Measurements from ENCODE around the gene PPM1E. TPM values are rescaled to one million over a fixed set of nuclear protein-coding genes. Genes with fewer than 3 reads are reported as not detected.

Gene PPM1E
- total RNA-seq, 4 donors from 2014 or later: 0.35 to 0.92 (median 0.44) TPM

GRCh38 chr17:58991718-58992331 lies 236.2 kb downstream of the PPM1E start:
- peaks cover 0 to 25% of the 10 kb centered on the region in 2 donors for H3K36me3 ChIP-seq
- H3K9me3 ChIP-seq: no peaks in the 10 kb centered on the region
- no peaks in the 10 kb centered on the region for H3K27me3 ChIP-seq
- H3K27ac ChIP-seq: no peak overlapping the region
- TF ChIP-seq, protein P1, sequence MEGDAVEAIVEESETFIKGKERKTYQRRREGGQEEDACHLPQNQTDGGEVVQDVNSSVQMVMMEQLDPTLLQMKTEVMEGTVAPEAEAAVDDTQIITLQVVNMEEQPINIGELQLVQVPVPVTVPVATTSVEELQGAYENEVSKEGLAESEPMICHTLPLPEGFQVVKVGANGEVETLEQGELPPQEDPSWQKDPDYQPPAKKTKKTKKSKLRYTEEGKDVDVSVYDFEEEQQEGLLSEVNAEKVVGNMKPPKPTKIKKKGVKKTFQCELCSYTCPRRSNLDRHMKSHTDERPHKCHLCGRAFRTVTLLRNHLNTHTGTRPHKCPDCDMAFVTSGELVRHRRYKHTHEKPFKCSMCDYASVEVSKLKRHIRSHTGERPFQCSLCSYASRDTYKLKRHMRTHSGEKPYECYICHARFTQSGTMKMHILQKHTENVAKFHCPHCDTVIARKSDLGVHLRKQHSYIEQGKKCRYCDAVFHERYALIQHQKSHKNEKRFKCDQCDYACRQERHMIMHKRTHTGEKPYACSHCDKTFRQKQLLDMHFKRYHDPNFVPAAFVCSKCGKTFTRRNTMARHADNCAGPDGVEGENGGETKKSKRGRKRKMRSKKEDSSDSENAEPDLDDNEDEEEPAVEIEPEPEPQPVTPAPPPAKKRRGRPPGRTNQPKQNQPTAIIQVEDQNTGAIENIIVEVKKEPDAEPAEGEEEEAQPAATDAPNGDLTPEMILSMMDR (IDR thresholded peaks at IDR 0.05): no peak
- TF ChIP-seq EP300 (IDR thresholded peaks at IDR 0.05) (no peak), POLR2AphosphoS5 (IDR thresholded peaks at IDR 0.05) (no peak), POLR2A (IDR thresholded peaks at IDR 0.05) (no peak)
- no peak for ATAC-seq
- H3K4me1 ChIP-seq: no peaks in the 10 kb centered on the region
- no peak overlapping the region for H3K4me3 ChIP-seq
- 80% methylated on average over 4 of the region's 4 CpGs; no CpG with 5 or more reads in 1 of the 2 donors for WGBS, 2 donors (ENCODE audit: low coverage in 1 of 2)

DNA sequence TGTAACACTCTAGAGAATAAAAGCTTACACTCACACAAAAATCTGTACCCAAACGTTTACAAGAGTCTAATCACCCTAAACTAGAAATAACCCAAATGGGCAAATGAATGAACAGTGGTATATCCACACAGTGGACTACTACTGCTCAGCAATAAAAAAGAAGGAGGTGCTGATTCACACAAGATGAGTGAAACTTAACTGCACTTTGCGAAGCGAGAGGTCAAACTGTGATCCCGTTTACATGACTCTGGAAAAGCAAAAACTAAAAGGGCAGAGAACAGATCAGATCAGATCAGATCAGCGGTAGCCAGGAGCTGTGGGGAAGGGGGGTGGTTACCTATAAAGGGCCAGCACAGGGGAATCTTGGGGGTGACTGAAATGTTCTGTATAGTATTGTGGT lies 237.7 kb downstream of the PPM1E start:
- Histone ChIP-seq H3K4me3 (no peak overlapping the region), H3K9me3 (no peaks in the 10 kb centered on the region), H3K36me3 (peaks cover 0 to 32% of the 10 kb centered on the region in 2 donors), H3K27ac (no peak overlapping the region), H3K27me3 (no peaks in the 10 kb centered on the region), H3K4me1 (no peaks in the 10 kb centered on the region)
- WGBS, 2 donors (ENCODE audit: low coverage in 1 of 2): 74 to 80% methylated on average over 5 of the region's 5 CpGs
- no peak for TF ChIP-seq POLR2AphosphoS5 (IDR thresholded peaks at IDR 0.05)
- TF ChIP-seq, protein P1 (IDR thresholded peaks at IDR 0.05): no peak
- TF ChIP-seq EP300 (IDR thresholded peaks at IDR 0.05): no peak
- no peak for TF ChIP-seq POLR2A (IDR thresholded peaks at IDR 0.05)
- no peak for ATAC-seq

- ATAC-seq: no peak
- no peaks in the 10 kb centered on the region for H3K9me3 ChIP-seq
- H3K27me3 ChIP-seq: no peaks in the 10 kb centered on the region
- no peak overlapping the region for H3K4me3 ChIP-seq
- no peak overlapping the region for H3K27ac ChIP-seq
- WGBS, 2 donors (ENCODE audit: low coverage in 1 of 2): 94 to 100% methylated on average over 3 to 7 of the region's 7 CpGs
- H3K36me3 ChIP-seq: peaks cover 0 to 52% of the 10 kb centered on the region in 2 donors
- TF ChIP-seq POLR2A (IDR thresholded peaks at IDR 0.05): no peak
- no peak for TF ChIP-seq POLR2AphosphoS5 (IDR thresholded peaks at IDR 0.05)
- no peak for TF ChIP-seq EP300 (IDR thresholded peaks at IDR 0.05)
- TF ChIP-seq, protein P1 (IDR thresholded peaks at IDR 0.05): no peak
- no peaks in the 10 kb centered on the region for H3K4me1 ChIP-seq
These were observed 239.7 kb downstream of the PPM1E start for GRCh38 chr17:58995247-58995940.

GRCh38 chr17:58996968-58997367 lies 241.3 kb downstream of the PPM1E start:
- ATAC-seq: no peak
- no peak overlapping the region for H3K27ac ChIP-seq

More at GRCh38 chr17:58996968-58997367, 241.3 kb downstream of the PPM1E start:
- Histone ChIP-seq H3K4me1 (no peaks in the 10 kb centered on the region), H3K4me3 (no peak overlapping the region), H3K36me3 (peaks cover 0 to 64% of the 10 kb centered on the region in 2 donors), H3K9me3 (no peaks in the 10 kb centered on the region), H3K27me3 (no peaks in the 10 kb centered on the region)
- WGBS, 2 donors (ENCODE audit: low coverage in 1 of 2): 87 to 89% methylated on average over 4 of the region's 4 CpGs
- TF ChIP-seq POLR2AphosphoS5 (IDR thresholded peaks at IDR 0.05) (no peak), EP300 (IDR thresholded peaks at IDR 0.05) (no peak), POLR2A (IDR thresholded peaks at IDR 0.05) (no peak)
- TF ChIP-seq, protein P1 (IDR thresholded peaks at IDR 0.05): no peak
